Psoas muscle (tissue), 8 donors: ENCODE results near the gene CLPTM1L. TPM values are rescaled to one million over a fixed set of nuclear protein-coding genes. Genes with fewer than 3 reads are reported as not detected.

Experiments
- ATAC-seq, 4 donors: fragments of 200-7000 bp; cut with Tn5 transposase; one replicate each; pipeline ENCODE4 v1.9.1; 2020; ENCODE audit warnings: moderate library complexity in 3 of 4, mild to moderate bottlenecking in 2 of 4
- DNase-seq, 2 donors: peaks; one replicate each; pipeline ENCODE4 v3.0.0-alpha.2; 2020
- H3K27ac ChIP-seq: fragments of 200-600 bp; one replicate; pipeline ENCODE4 v1.8.0; 2022
- H3K27me3 ChIP-seq, 3 donors: fragments of 200-600 bp in 1 of 3; one replicate each; pipeline versions ENCODE4 v1.6.1 to v1.8.0; 2013 to 2022; ENCODE audit warnings: low read length in 2 of 3, mild to moderate bottlenecking in 2 of 3, moderate library complexity in 1 of 3; ENCODE audit not compliant: insufficient read depth in 3 of 3
- H3K36me3 ChIP-seq, 2 donors: fragments of 200-600 bp in 1 of 2; one replicate each; pipeline versions ENCODE4 v1.6.1 to v1.8.0; 2013 to 2022; ENCODE audit warnings: low read depth in 1 of 2, mild to moderate bottlenecking in 1 of 2, moderate library complexity in 1 of 2; ENCODE audit not compliant: insufficient read depth in 1 of 2
- H3K4me1 ChIP-seq: fragments of 200-600 bp; one replicate; pipeline ENCODE4 v1.8.0; 2022
- H3K4me3 ChIP-seq: fragments of 200-600 bp; one replicate; pipeline ENCODE4 v1.8.0; 2022; ENCODE audit warnings: mild to moderate bottlenecking
- H3K9me3 ChIP-seq: fragments of 200-600 bp; one replicate; pipeline ENCODE4 v1.8.0; 2022
- CTCF ChIP-seq: fragments of 200-600 bp; IDR thresholded peaks from one replicate; pipeline ENCODE4 v1.8.0; 2022; ENCODE audit warnings: antibody characterized with exemption
- WGBS, 3 donors: extraction: QIAGEN DNeasy Blood & Tissue Kit; methylation state at CpG; one replicate each; pipeline versions ENCODE4 v1.1.6 to v1.1.7; 2013; 5-methylcytosine and 5-hydroxymethylcytosine counted together
- intact Hi-C, 2 donors: fragments of 100-400 bp; cut with DNase I; formaldehyde crosslinking; loops; one replicate each; pipeline versions ENCODE4 v1.11.0 to v1.14.2; 2022
- polyA plus RNA-seq, 3 donors: library from polyadenylated mRNA; stranded (reverse); fragments of 200-250 nt; gene quantifications; one replicate each; pipeline ENCODE4 v1.2.3, GENCODE V29; 2013
- total RNA-seq, 4 donors: library from RNA; stranded (reverse); fragmentation: NEBNext Ultra II Directional in 2 of 4; extraction: Animal tissue kit (Norgen Biotek cat#: 25700) in 2 of 4; gene quantifications; one replicate each; pipeline versions ENCODE4 v1.2.1 to v1.2.4, GENCODE V29; 2021 to 2023
- donor health status: healthy with polysubstance abuse.
- donor health status: DM: no; HTN: no; CAD: no; lungs with moderate emphysema.
- donor health status: Bipolar disorder and iron deficiency.
- donor health status: healthy.
- donor health status: DM: yes; HTN: yes; CAD: no.
- donor health status: DM: no; HTN: no; CAD: no.
- donor health status: DM: no; HTN: no; CAD: no.
- donor health status: DM: yes; HTN: yes; CAD: no.

CLPTM1L gene
- total and polyA plus RNA-seq, 7 donors, result 24.2 to 92.4 (median 34.8) TPM

- no peak for TF ChIP-seq CTCF
- Histone ChIP-seq H3K27ac (no peak overlapping the region), H3K27me3 (peaks cover 0 to 54% (median 20%) of the 10 kb centered on the region in 3 donors), H3K9me3 (no peaks in the 10 kb centered on the region), H3K36me3 (no peaks in the 10 kb centered on the region), H3K4me3 (no peak overlapping the region), H3K4me1 (no peaks in the 10 kb centered on the region)
- DNase-seq (peak in 1 of 2 donors; percentile 26), ATAC-seq (no peak)
- 83 to 86% (median 84%) methylated on average over 24 to 25 of the region's 25 CpGs for WGBS, 3 donors
- intact Hi-C loops, result loop anchor here in 1 of 2 donors (10.0 kb wide), 1 partner anchor 263 kb away; no protein-coding TSS in a partner anchor
Measured at GRCh38 chr5:1381370-1382247, 36.7 kb upstream of the CLPTM1L start.

GRCh38 chr5:1380910-1381309 lies 36.0 kb upstream of the CLPTM1L start:
- Histone ChIP-seq H3K4me3 (no peak overlapping the region), H3K36me3 (no peaks in the 10 kb centered on the region), H3K27ac (no peak overlapping the region), H3K4me1 (no peaks in the 10 kb centered on the region), H3K9me3 (no peaks in the 10 kb centered on the region), H3K27me3 (peaks cover 0 to 50% (median 15%) of the 10 kb centered on the region in 3 donors)
- DNase-seq (peak in 1 of 2 donors; percentile 51), ATAC-seq (peak in 3 of 4 donors; percentile 11 to 52 (median 24))
- intact Hi-C loops, result loop anchor here in 1 of 2 donors (10.0 kb wide), 1 partner anchor 264 kb away; no protein-coding TSS in a partner anchor
- WGBS, 3 donors, result 37 to 52% (median 46%) methylated on average over 12 of the region's 12 CpGs
- no peak for TF ChIP-seq CTCF

DNA sequence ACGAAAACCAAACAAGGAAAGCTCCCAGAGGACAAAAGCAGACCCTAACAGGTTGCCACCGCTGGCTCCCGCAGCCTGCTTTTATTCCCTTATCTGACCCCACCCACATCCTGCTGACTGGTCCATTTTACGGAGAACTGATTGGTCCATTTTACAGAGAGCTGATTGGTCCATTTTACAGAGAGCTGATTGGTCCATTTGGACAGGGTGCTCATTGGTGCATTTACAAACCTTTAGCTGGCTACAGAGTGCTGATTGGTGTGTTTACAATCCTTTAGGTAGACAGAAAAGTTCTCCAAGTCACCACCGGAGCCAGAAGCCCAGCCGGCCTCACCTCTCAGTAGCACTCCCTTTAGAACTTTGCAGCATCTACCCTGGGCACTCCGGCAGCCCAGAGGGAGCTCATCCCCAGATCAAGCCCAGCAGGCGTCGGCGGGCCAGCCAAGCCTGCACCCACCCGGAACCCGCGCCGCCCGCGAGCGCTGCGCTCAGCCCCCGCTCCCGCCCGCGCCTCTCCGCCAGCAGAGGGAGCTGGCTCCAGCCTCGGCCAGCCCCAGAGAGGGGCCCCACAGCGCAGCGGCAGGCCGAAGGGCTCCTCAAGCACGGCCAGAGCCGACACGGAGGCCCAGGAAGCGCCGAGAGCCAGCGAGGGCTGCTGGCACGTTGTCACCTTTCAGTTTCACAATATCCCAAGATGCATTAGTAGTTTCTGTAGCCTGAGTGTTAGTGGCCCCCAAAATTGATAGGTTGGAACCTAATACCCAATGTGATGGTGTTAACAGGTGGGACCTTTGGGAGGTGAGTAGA lies 35.3 kb upstream of the CLPTM1L start:
- peak overlapping the region; percentile 21 for H3K4me3 ChIP-seq
- no peak overlapping the region for H3K27ac ChIP-seq
- DNase-seq (peak; percentile 52 to 66), ATAC-seq (peak; percentile 48 to 77 (median 71))
- 16 to 22% (median 20%) methylated on average over 30 to 34 of the region's 34 CpGs for WGBS, 3 donors
- TF ChIP-seq CTCF, result peak; percentile 51
- no peaks in the 10 kb centered on the region for H3K4me1 ChIP-seq
- intact Hi-C loops, result loop anchor here in 1 of 2 donors (10.0 kb wide), 1 partner anchor 265 kb away; no protein-coding TSS in a partner anchor
- H3K27me3 ChIP-seq, result peaks cover 0 to 45% (median 15%) of the 10 kb centered on the region in 3 donors
- H3K36me3 ChIP-seq, result no peaks in the 10 kb centered on the region
- no peaks in the 10 kb centered on the region for H3K9me3 ChIP-seq

GRCh38 chr5:1378866-1379659 lies 34.2 kb upstream of the CLPTM1L start:
- WGBS, 3 donors, result 90 to 96% (median 93%) methylated on average over 24 of the region's 24 CpGs
- H3K9me3 ChIP-seq, result no peaks in the 10 kb centered on the region
- peak in 1 of 2 donors; percentile 12 for DNase-seq
- no peak for TF ChIP-seq CTCF
- no peak for ATAC-seq
- no peak overlapping the region for H3K27ac ChIP-seq
- no peak overlapping the region for H3K4me3 ChIP-seq
- intact Hi-C loops, result no loop called here
- H3K27me3 ChIP-seq, result peaks cover 0 to 35% (median 15%) of the 10 kb centered on the region in 3 donors
- H3K36me3 ChIP-seq, result no peaks in the 10 kb centered on the region
- no peaks in the 10 kb centered on the region for H3K4me1 ChIP-seq
